H1 (cell line): ENCODE results near the gene SLC30A5. TPM values are rescaled to one million over a fixed set of nuclear protein-coding genes. Genes with fewer than 3 reads are reported as not detected.

Experiments used
- EGR1 ChIP-seq: IDR thresholded peaks from 2 replicates; pipeline ENCODE4 v1.6.1; 2011; ENCODE audit warnings: low read depth, low read length, borderline replicate concordance
- KDM1A ChIP-seq: fragments of 200-600, 300-600 bp; sonication (generic); IDR thresholded peaks from 2 replicates; pipeline ENCODE4 v1.7.1; 2016; ENCODE audit warnings: mild to moderate bottlenecking, low read length, borderline replicate concordance
- polyA plus RNA-seq, 7 experiments: library from polyadenylated mRNA; depleted of rRNA in 3 of 7; stranded (reverse) in 5 of 7; unstranded in 2 of 7; fragments of >200 nt in 5 of 7; fragments of 200-250 nt in 2 of 7; gene quantifications; 1 replicate in 5 of 7; 2 replicates in 1 of 7; 4 replicates in 1 of 7; pipeline versions ENCODE4 v1.2.1 to v1.2.3, GENCODE V29; 2011 to 2013; ENCODE audit warnings: missing spikeins in 2 of 7, mixed read lengths in 2 of 7
- total RNA-seq: library from RNA; stranded (reverse); fragmentation: NEBNext Ultra II Directional; extraction: Animal tissue kit (Norgen Biotek cat#: 25700); gene quantifications from 2 replicates; pipeline ENCODE4 v1.2.1, GENCODE V29; 2021

The SLC30A5 gene
- total and polyA plus RNA-seq, 2 of the 8 experiments (the other 6 are each of a cell fraction or from before 2014, with no cell fraction given) = 31.0 to 43.5 TPM

GRCh38 chr5:69131304-69131703, 37.5 kb downstream of the SLC30A5 start (continued):
- TF ChIP-seq KDM1A (no peak), EGR1 (no peak)
- TF ChIP-seq, all 59 proteins: peak for 0
